Stimulated activated CD4-positive, alpha-beta T cell treated with anti-CD3 and anti-CD28 coated beads, TNF-alpha, amount 100 ng/mL, for 1 hour (primary cell): ENCODE results near the gene CDC20B.
A peak's percentile ranks its signal among the peaks of the same experiment; 100 is the strongest.
"Not testable (repeated sequence)": the region's sequence is repeated elsewhere in the genome, so short reads cannot be mapped to it uniquely, and the experiment has no call there.

ENCODE experiments used
- DNase-seq, 3 donors: peaks; one replicate each; pipeline ENCODE4 v3.0.0-alpha.2; 2020; ENCODE audit warnings: low read depth in 3 of 3, low spot score in 1 of 3

Gene CDC20B

DNA sequence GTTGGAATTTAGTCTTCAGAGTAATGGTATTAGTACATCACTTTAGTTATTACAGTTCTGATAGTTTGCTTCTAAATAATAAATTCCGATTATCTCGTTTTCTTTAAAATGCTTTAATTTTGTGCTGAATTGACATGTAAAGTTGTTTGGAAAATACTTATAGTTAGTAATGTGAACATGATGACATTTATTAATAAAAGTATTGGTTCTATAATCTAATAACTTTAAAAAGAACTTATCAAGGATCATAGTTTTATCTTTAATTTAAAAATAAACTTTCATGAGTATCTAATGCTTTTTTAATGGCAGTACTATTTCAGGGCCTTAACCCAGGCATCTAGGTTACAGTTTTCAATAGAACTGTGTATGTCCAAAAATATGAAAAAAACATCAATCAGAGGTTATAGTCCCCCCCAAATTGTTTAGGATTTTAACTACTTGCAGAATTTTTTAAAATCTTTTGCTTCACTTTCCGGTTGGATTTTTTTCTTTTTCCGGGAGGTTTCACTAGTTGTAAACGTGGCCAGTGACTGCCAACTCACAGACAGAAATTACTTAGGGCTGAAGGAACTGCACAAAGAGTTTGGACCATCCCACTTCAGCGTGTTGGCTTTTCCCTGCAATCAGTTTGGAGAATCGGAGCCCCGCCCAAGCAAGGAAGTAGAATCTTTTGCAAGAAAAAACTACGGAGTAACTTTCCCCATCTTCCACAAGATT is 12.3 kb downstream of the CDC20B start:
- DNase-seq = no peak

DNA sequence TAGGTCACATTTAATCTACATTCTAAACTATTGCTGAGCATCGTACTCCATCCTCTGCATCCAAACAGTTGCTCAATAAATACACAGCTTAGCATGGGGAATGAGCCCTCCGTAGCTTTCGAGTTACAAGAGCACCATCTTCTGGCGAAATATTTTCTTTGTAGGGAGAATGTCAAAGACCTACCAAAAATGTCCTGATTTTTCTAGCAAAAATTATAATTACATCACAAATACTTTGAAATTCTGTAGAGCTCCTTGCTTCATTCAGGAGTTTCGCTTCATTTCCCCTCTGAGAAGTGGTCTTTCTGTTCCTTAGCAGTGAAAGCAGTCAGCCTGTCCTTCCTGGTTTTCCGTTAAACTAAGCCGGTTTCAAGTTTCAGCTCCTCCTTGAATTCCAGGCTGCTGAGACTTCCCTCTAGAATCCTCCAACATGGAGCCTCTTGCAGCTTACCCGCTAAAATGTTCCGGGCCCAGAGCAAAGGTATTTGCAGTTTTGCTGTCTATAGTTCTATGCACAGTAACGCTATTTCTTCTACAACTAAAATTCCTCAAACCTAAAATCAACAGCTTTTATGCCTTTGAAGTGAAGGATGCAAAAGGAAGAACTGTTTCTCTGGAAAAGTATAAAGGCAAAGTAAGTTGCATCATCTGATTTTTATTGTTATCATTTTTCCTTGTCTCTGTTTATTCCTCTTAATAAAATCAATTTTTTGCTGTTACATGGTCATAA is 13.0 kb downstream of the CDC20B start, which contains the start of gene GPX8:
Gene GPX8, plus strand, starts transcription at position 409 of the 730 bp plus-strand sequence. Its CDS starts 22 bp downstream, at position 431.
- DNase-seq = no peak

DNA sequence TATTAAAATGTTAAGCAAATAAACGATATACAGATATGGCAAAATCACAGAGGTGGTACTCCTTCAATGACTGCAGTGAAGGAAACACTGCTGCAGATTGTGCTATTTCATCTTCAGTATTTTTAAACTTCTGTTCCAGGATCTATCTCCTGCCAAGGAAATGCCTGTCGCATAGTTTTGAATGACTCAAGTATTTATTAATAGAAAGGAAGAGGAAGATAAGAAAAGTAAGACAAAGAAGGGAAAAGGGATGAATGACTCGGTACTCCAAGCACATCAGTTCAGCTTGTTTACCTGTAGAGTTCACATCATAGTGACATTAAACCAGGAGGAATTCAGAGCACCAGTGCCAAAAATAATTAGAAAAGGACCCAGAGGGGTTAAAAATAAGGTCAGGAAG is 18.1 kb downstream of the CDC20B start:
- DNase-seq = no peak

DNA sequence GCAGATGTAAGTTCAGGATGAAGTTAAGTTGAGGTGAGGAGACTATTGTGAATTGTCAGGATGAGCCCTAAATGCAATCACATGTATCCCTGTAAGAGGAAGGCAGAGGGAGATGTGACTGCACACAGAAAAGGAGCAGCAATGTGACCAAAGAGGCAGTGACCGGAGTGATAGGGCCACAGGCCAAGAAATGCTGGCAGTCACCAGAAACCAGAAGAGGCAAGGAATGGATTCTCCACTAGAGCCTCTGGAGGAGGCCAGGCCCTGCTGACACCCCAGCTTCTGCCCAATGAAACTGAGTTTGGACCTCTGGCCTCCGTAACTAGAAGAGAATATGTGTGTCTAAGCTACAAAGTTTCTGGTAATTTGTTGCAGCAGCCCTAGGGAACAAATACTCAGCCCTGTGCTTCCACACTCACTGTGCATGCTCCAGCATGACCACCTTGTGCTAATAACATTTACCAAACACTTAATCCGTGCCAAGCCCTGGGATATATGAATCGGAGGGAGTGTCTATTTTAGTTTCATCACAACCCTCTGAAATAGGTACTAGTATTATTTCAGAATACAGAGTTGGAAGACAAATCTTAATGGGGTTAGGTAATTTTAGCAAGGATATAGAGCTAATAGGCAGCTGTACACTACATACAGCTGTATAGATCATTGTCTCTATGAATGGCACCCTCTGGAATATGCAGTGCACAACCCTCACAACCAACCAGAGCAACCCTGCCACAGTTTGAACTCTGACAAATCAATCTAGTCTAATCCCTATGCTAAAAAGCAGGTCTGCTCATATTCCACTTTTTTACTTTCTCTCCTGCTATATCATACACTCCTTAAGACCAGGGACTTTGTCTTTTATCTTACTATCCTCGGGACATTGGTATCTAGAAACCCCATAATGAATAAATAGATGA is 20.8 kb downstream of the CDC20B start:
- no peak for DNase-seq

DNA sequence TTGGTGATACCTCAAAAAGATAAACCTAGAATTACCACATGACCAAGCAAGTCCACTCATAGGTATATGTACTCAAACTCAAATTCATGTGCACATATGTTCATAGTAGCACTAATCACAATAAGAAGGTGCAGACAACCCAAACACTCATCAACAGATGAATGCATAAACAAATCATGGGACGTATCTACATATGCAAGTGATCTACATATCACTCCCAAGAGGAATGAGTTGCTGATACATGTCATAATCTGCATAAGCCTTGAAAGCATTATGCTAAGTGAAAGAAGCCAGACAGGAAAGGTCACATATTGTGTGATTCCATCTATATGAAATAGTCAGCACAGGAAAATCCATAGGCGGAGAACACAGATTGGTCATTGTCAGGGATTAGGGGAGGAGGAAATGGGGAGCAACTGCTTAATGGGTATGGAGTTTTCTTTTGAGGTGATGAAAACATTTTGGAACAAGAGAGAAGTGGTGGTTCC is 23.6 kb downstream of the CDC20B start:
- no peak for DNase-seq

DNA sequence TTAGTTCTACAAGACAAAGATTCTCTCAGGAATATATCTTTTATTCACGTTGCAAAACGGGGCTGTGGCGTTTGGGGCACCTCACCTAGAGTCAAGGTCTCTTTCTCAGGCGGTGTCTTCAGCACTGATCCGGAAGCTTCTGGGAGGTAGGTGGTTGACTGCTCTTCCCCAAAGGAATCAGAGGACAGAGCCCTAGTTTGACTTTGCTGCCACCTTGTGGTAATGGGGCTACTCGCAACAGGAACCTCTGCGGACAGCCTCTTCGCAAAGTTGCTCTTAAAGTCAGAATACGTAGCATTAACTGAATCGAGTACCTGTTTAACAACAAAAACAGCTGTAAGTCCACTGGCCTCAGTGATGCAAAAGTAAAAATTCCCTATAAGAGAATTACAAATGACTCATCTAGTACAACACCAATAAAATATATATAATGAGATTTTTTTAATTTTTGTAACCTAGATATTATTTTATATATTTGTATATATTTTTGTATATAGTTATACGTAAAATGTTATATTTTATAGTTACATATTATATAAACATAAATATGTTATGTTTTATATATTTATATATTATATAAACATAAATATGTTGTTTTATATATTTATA is 26.3 kb downstream of the CDC20B start:
- DNase-seq = peak; percentile 58 to 69 (median 64)

DNA sequence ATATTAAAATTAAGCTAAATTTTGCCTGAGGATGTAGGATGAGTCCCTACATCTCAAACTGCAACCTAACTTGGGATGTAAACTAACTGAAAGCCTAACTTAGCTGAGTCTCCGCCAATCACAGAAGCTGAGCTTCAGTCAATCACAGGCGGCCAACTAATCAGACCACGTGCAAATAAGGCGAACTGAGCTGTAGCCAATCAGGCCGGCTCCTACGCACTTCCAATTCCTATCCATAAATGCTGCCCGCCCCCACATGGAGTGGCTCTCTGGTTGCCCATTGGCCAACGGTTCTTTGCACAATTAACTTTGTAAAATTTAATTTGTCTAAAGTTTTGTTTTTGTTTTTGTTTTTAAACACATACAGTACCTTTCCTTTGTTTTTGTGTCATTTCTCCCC is 26.9 kb downstream of the CDC20B start:
- no peak for DNase-seq

DNA sequence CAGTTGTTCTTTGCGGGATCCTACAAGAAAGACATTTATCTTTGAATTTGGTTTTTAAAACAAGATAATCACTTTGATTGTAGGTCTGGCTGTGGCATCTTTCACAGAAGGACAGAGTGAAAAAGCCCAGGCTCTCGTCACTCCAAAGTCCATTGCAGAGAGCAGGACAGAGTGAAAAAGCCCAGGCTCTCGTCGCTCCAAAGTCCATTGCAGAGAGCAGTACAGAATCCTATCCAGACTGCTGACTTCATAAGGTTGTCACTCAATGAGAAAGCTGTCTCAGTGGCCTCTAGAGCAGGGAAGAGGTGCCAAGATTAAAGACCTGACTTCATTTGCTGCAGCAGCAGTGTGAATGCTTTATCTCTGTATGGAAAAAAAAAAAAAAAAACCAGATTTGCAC is 29.4 kb downstream of the CDC20B start:
- DNase-seq = no peak

DNA sequence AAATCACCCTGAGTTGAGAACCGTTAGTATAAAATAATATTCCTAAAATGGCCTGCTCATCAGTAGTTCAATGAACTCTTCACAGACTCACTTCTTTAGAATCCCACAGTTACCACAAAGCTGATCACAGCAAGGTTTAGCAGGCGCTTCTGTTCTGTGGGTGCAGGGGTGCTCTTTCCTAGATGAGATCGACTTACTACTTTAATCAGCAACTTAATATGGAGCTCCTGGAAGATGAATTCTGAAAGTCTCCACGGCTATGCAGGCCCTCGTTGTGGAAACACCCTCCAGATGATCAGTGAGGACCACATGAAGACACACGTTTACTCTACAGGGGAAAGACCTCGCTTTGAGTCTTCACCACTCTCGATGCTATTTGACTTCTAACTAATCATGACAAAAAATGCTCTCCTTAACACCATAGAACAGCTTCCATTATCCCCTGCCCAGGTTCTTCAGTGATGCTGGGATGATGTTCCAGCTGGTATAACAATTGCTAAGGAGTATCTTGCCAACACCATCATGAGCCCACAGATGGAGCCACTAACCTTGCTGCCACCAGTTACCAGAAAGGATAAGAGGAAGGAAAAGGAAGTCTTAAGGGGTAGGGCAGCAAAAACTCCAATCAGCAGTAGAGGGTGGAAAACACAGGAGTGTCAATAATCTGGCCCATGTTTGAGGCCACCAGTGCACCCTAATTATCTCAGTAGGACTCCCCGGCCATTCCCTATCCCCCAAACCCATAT is 30.9 kb downstream of the CDC20B start:
- no peak for DNase-seq

DNA sequence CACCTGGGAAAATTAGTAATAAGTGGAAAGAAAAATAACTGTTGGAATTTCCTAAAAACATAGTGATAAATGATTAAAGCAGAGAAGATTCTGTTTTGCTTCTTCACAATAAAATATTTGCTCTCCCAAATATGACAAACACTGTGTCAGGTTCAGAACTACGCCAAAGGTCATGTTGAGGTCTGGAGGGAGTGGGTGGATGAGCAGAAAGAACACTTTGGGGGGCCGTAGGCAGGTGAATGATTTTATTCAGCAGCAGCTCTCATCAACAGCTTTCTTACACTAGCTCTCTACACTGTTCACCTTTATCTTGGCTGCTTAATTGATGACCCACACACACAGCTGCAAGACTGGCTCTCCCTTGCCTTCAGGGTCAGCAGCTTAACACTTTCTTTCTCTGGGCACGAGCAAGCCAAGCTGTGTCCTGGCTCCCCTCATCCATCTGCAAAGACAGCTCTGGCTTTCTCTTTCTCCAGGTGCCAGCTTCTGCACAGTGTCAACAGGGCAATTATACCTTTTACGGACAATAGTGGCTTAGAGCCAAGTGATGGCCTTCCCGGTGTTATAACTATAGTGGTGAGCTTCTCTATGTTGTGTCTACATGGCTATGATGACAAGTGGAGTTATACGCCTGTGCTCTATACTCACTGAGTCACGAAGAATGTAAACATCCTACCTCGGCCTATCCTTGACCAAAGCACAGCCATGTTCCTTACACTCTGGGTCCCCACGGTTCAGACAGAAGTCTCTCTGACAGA is 31.9 kb downstream of the CDC20B start:
- no peak for DNase-seq

DNA sequence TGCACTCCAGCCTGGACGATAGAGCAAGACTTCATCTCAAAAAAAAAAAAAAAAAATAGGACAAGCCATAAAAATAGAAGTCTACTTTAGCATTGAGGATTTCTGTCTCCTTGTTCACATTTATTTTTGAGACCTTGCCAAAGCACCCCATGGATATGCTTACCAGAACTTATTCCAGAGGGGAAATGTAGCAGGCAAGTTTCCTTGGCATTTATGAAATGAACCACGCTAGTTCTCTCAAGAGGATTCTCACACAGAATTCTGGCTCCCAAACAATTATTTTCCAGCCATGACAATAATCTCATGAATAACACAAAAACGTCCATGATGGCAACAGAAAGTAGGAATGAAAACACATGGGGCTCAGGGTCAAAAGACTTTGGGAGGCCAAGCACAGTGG is 36.5 kb downstream of the CDC20B start:
- DNase-seq = no peak

DNA sequence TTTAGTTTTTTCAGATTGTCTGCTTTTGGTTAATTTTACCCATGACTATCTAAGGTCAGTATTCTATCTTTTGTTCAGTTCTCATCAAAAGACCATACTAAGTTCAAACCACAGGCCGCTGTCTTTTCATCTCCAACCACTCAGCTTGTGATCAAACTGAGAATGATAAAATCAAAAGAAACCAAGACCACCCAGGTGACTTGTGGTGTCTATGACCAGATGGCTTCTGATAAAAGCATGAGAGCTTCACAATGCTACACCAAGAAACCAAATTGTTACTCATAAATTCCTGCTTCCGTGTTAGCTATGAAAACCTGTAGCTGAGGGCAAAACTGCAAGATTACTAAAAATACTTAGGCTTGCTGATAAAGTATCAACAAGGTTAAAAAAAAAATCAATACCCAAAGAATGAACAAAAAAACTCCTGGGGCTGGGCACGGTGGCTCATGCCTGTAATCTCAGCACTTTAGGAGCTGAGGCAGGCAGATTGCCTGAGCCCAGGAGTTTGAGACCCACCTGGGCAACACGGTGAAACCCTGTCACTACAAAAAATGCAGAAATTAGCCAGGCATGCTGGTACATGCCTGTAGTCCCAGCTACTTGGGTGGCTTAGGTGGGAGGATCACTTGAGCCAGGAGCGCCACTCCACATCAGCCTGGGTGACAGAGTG is 38.8 kb downstream of the CDC20B start:
- DNase-seq = no peak

DNA sequence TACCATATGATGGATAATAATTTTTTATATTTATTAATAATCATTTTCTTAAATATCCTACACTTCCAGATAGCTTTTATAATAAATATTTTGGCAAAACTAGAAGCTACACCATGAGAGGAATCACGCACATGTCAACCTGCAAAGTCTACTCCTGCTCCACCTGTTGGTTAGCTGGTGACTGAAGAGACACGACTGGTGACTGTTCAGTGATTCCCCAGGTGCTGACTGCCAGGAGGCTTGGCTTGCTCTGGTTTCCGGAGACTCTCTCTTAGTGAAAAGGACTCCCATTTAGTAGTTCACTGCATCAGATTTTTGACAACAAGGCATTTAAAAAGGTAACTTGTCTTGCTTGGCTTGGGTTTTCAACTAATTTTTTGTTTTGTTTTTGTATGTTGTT is 49.6 kb downstream of the CDC20B start:
- DNase-seq = no peak

DNA sequence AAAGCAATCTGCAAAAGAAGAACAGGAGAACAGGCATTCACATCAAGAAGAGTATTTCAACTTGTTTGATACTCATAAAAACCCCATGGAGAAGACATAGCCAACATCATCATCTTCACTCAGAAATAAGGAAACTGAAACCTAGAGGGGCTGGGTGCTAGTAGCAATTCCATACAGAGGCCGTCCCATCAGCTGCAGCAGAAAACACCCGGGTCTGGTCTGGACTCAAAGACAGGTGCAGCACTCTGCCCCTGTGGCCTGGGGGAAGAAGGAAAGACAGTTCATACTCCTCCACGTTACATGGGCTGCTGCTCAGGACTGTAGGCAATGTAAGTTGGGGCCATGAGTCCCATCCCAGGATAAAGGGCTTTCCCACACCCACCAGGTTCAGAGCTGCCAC is 58.9 kb downstream of the CDC20B start:
- DNase-seq = no peak

DNA sequence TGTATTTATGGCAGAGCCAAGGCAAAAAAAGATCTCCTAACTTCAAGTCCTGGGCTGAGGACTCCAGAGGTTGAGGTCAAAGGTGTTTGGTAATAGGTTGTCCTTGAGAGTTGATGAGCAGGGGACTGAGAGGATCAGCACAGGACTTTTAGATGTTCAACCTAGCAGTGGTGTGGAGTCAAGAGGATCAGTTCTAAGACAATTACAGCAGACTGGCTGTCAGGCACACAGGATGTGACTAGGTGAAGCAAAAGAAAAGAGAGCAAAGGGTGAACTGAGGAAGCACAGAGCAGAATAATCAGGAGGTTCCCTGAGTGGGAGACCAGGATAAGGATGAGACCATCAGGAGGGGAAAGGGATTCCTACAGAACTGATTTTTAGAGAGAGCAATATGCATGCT is 59.6 kb downstream of the CDC20B start:
- DNase-seq = no peak

DNA sequence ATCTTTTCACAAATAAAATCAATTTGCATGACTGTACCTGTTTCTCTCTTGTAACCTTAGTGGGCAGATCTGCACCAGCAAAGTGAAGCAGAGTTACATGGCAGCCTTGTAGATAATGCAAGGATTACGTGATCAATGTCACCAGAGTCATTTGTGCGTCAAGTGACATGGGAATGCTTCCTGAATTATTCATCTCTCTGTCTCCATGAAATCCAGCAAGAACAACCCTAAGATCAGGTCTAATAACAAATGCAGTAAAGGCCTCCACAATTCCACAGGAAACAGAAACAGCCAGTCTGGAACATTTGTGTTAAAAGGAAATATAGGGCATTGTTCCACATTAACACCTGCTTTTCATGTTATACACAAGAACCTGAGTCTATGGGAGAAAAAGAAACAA is 62.8 kb downstream of the CDC20B start:
- no peak for DNase-seq

DNA sequence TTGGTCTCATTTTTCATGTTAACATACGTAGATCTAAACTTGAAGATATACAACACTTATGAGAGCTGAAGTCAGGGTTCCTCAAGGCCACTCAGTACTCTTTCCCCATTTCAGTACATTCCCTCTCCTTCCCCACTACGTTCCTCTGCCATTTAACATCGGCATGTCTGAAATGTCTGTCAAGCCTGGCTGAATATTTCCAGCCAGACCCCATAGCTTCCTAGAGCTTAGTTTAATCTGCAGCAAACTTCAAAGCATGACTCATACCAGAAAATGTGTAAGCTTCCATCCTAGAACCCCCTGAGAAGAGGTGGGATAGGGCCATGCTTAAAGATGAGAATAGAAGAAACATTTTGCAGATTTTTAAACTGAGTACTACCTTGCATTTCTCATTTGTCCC is 64.3 kb downstream of the CDC20B start:
- DNase-seq = no peak

DNA sequence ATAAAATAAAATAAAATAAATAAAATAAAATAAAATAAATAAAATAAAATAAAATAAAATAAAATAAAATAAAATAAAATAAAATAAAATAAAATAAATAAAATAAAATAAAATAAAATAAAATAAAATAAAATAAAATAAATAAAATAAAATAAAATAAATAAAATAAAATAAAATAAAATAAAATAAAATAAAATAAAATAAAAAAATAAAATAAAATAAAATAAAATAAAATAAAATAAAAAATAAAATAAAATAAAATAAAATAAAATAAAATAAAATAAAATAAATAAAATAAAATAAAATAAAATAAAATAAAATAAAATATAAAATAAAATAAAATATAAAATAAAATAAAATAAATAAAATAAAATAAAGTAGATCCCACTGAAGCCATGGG is 67.0 kb downstream of the CDC20B start:
- not testable (repeated sequence) for DNase-seq
